DOHH2 (cell line): ENCODE measurements around the gene OR10J5.

Experiments used
- H3F3A ChIP-seq: fragments of 200-600 bp; sonication (generic), shearing (Covaris generic); 2 replicates; pipeline ENCODE4 v1.6.0; 2016; ENCODE audit warnings: antibody characterized with exemption, mild to moderate bottlenecking; ENCODE audit not compliant: control insufficient read depth, insufficient read depth
- H3K27ac ChIP-seq: fragments of 200-600 bp; sonication (generic); 2 replicates; pipeline ENCODE4 v1.5.1; 2014; ENCODE audit warnings: low read depth, mild to moderate bottlenecking, low read length, moderate library complexity
- H3K27me3 ChIP-seq: fragments of 200-600 bp; sonication (generic); 2 replicates; pipeline ENCODE4 v1.6.1; 2014; ENCODE audit warnings: mild to moderate bottlenecking, low read length, mixed read lengths; ENCODE audit not compliant: control insufficient read depth
- H3K36me3 ChIP-seq: fragments of 200-600 bp; sonication (generic); 2 replicates; pipeline ENCODE4 v1.6.1; 2014; ENCODE audit warnings: mild to moderate bottlenecking, low read length, moderate library complexity, mixed read lengths; ENCODE audit not compliant: control insufficient read depth
- H3K4me1 ChIP-seq: fragments of 200-600 bp; sonication (generic); 2 replicates; pipeline ENCODE4 v1.6.1; 2014; ENCODE audit warnings: mild to moderate bottlenecking, low read length, mixed read lengths; ENCODE audit not compliant: control insufficient read depth
- H3K4me2 ChIP-seq: fragments of 200-600 bp; sonication (generic); 2 replicates; pipeline ENCODE4 v1.6.0; 2014; ENCODE audit warnings: mild to moderate bottlenecking, low read length, moderate library complexity
- H3K4me3 ChIP-seq: fragments of 200-600 bp; sonication (generic); 2 replicates; pipeline ENCODE4 v1.5.1; 2014; ENCODE audit warnings: mild to moderate bottlenecking, low read length, mixed read lengths
- H3K79me2 ChIP-seq: fragments of 200-600 bp; sonication (generic); 2 replicates; pipeline ENCODE4 v1.6.1; 2014; ENCODE audit warnings: mild to moderate bottlenecking, low read length, mixed read lengths; ENCODE audit not compliant: control insufficient read depth
- H3K9me2 ChIP-seq: fragments of 200-600 bp; sonication (generic); replicated peaks from 2 replicates; pipeline ENCODE4 v1.6.1; 2014; ENCODE audit warnings: mild to moderate bottlenecking, low read length, mixed read lengths; ENCODE audit not compliant: control insufficient read depth
- H3K9me3 ChIP-seq: fragments of 200-600 bp; sonication (generic); 2 replicates; pipeline ENCODE4 v1.6.1; 2014; ENCODE audit warnings: antibody characterized with exemption, low read length, mixed read lengths; ENCODE audit not compliant: control insufficient read depth, insufficient read depth
- H4K20me1 ChIP-seq: fragments of 200-600 bp; sonication (generic); 2 replicates; pipeline ENCODE4 v1.6.0; 2014; ENCODE audit warnings: low read depth, mild to moderate bottlenecking, antibody characterized with exemption, low read length, moderate library complexity; ENCODE audit not compliant: control insufficient read depth, insufficient read depth
- EZH2phosphoT487 ChIP-seq: fragments of 200-600 bp; sonication (generic); IDR thresholded peaks from 2 replicates; pipeline ENCODE4 v1.6.1; 2017; ENCODE audit warnings: borderline replicate concordance, mild to moderate bottlenecking, antibody characterized with exemption, low read length, moderate library complexity, mixed read lengths
- TF ChIP-seq, protein P1 (sequence below): fragments of 200-600 bp; sonication (generic); IDR thresholded peaks from one replicate; pipeline ENCODE4 v1.5.1; 2014; ENCODE audit warnings: antibody characterized with exemption, mild to moderate bottlenecking, low read depth, low read length; ENCODE audit not compliant: poor library complexity, severe bottlenecking

OR10J5 gene

DNA sequence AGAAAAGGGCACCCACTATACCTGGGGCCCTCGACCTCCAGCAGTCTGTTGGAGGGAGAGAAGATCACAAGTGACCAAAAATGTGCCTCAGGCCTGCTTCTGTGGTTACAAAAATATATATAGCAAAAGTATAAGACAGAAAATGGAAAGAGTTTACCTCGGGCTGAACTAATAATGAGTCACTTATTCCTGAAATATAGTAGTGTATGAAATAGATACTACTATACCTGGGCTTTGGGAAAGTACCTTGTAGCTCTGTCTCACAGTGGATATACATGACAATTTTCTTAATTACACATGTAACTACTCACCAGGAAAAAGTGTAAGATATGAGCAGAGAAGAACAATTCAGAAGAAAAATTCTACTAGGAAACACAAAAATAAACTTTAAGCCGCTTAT lies 44.5 kb upstream of the OR10J5 start:
- Histone ChIP-seq H3K9me3 (no peaks in the 10 kb centered on the region), H3K36me3 (no peaks in the 10 kb centered on the region), H3K4me3 (no peak overlapping the region), H3F3A (no peaks in the 10 kb centered on the region), H3K4me1 (no peaks in the 10 kb centered on the region), H4K20me1 (no peaks in the 10 kb centered on the region), H3K27me3 (peaks cover 5% of the 10 kb centered on the region; the same call in 1 of the 2 replicates), H3K27ac (no peak overlapping the region), H3K4me2 (no peak overlapping the region), H3K9me2 (no peaks in the 10 kb centered on the region), H3K79me2 (no peaks in the 10 kb centered on the region)
- no peak for TF ChIP-seq EZH2phosphoT487
- TF ChIP-seq, protein P1, sequence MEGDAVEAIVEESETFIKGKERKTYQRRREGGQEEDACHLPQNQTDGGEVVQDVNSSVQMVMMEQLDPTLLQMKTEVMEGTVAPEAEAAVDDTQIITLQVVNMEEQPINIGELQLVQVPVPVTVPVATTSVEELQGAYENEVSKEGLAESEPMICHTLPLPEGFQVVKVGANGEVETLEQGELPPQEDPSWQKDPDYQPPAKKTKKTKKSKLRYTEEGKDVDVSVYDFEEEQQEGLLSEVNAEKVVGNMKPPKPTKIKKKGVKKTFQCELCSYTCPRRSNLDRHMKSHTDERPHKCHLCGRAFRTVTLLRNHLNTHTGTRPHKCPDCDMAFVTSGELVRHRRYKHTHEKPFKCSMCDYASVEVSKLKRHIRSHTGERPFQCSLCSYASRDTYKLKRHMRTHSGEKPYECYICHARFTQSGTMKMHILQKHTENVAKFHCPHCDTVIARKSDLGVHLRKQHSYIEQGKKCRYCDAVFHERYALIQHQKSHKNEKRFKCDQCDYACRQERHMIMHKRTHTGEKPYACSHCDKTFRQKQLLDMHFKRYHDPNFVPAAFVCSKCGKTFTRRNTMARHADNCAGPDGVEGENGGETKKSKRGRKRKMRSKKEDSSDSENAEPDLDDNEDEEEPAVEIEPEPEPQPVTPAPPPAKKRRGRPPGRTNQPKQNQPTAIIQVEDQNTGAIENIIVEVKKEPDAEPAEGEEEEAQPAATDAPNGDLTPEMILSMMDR, result no peak

DNA sequence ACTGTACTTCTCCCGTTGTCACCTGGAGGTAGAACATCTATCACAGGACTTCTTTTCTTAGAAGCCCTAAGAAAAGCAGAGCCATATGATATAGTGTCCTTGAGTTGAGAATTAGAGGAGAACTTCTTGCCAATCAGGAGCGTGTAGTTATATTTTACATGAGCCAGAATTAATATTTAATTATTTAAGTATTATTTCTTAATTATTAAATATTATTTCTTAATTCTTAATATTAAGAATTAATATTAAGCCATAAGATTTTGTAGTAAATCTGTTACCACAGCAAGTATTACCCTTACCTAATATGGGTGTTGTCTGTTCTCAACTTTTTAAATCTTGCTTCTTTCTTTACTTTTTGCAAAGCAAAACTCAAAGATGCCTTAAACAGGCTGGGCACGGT lies 41.6 kb upstream of the OR10J5 start:
- Histone ChIP-seq H4K20me1 (no peaks in the 10 kb centered on the region), H3K9me3 (no peaks in the 10 kb centered on the region), H3K4me2 (no peak overlapping the region), H3K9me2 (no peaks in the 10 kb centered on the region), H3K4me3 (no peak overlapping the region), H3K4me1 (no peaks in the 10 kb centered on the region), H3F3A (no peaks in the 10 kb centered on the region), H3K27ac (no peak overlapping the region), H3K79me2 (no peaks in the 10 kb centered on the region), H3K27me3 (peaks cover 5% of the 10 kb centered on the region; the same call in 1 of the 2 replicates), H3K36me3 (no peaks in the 10 kb centered on the region)
- TF ChIP-seq, protein P1, result no peak
- TF ChIP-seq EZH2phosphoT487, result no peak

- TF ChIP-seq, protein P1, result no peak
- TF ChIP-seq EZH2phosphoT487, result no peak
- H3K79me2 ChIP-seq, result no peaks in the 10 kb centered on the region
- no peaks in the 10 kb centered on the region for H3K4me1 ChIP-seq
- no peaks in the 10 kb centered on the region for H3K9me3 ChIP-seq
- no peaks in the 10 kb centered on the region for H4K20me1 ChIP-seq
- H3K9me2 ChIP-seq, result no peaks in the 10 kb centered on the region
- no peaks in the 10 kb centered on the region for H3K27me3 ChIP-seq
- no peak overlapping the region for H3K4me3 ChIP-seq
- no peaks in the 10 kb centered on the region for H3K36me3 ChIP-seq
- H3K4me2 ChIP-seq, result no peak overlapping the region
- H3F3A ChIP-seq, result no peaks in the 10 kb centered on the region
- H3K27ac ChIP-seq, result no peak overlapping the region
These were observed 26.9 kb upstream of the OR10J5 start for GRCh38 chr1:159562680-159563079.

DNA sequence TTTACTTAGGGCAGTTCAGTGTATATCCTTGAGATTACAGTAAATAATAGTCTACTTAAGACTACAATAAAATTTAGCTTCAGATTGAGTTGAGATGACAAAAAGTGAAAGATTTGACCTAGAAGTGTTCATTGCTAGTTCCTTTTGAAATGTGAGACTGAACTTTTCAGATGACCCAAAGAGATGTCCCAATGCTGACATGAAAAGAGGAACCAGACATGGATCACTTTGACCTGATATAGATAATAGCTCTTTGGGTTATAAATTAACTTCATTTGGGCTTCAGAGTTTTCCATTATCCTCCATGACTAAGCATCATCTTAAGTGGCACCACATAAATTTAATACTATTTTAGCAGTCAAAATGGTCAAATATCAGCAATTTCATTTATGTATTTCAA lies 25.7 kb upstream of the OR10J5 start:
- no peaks in the 10 kb centered on the region for H4K20me1 ChIP-seq
- TF ChIP-seq, protein P1, result no peak
- no peak for TF ChIP-seq EZH2phosphoT487
- no peaks in the 10 kb centered on the region for H3K79me2 ChIP-seq
- no peaks in the 10 kb centered on the region for H3K9me2 ChIP-seq
- no peaks in the 10 kb centered on the region for H3F3A ChIP-seq
- no peak overlapping the region for H3K27ac ChIP-seq
- H3K4me3 ChIP-seq, result no peak overlapping the region
- H3K4me2 ChIP-seq, result no peak overlapping the region
- no peaks in the 10 kb centered on the region for H3K4me1 ChIP-seq
- H3K36me3 ChIP-seq, result no peaks in the 10 kb centered on the region
- no peaks in the 10 kb centered on the region for H3K9me3 ChIP-seq
- no peaks in the 10 kb centered on the region for H3K27me3 ChIP-seq
